ENCODE data around the gene RNF208.
"Not testable (repeated sequence)": the region's sequence is repeated elsewhere in the genome, so short reads cannot be mapped to it uniquely, and the experiment has no call there.

DNA sequence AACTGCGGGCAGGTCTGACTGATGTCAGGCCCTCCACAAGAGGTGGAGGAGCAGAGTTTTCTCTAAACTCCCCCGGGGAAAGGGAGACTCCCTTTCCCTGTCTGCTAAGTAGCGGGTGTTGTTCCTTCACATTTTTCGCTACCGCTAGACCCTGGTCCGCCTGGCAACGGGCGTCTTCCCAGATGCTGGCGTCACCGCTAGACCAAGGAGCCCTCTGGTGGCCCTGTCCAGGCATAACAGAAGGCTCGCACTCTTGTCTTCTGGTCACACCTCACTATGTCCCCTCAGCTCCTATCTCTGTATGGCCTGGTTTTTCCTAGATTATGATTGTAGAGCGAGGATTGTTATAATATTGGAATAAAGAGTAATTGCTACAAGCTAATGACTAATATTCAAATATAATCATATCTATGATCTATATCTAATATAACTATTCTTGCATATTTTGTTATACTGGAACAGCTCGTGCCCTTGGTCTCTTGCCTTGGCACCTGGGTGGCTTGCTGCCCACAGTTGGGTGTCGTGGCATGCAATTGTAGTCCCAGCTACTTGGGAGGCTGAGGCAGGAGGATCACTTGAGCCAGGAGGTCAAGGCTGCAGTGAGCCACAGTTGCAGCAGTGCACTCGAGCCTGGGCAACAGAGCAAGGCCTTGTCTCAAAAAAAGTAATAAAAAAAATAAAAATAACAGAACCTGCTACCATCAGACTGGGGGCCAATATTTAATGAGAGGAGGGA, 40.3 kb upstream of the RNF208 start:
- TF ChIP-seq, protein P1, sequence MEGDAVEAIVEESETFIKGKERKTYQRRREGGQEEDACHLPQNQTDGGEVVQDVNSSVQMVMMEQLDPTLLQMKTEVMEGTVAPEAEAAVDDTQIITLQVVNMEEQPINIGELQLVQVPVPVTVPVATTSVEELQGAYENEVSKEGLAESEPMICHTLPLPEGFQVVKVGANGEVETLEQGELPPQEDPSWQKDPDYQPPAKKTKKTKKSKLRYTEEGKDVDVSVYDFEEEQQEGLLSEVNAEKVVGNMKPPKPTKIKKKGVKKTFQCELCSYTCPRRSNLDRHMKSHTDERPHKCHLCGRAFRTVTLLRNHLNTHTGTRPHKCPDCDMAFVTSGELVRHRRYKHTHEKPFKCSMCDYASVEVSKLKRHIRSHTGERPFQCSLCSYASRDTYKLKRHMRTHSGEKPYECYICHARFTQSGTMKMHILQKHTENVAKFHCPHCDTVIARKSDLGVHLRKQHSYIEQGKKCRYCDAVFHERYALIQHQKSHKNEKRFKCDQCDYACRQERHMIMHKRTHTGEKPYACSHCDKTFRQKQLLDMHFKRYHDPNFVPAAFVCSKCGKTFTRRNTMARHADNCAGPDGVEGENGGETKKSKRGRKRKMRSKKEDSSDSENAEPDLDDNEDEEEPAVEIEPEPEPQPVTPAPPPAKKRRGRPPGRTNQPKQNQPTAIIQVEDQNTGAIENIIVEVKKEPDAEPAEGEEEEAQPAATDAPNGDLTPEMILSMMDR (IDR thresholded peaks at IDR 0.05), result peak in 1 of 2 donors; percentile 39
- TF ChIP-seq POLR2A, POLR2AphosphoS5, EP300 (IDR thresholded peaks at IDR 0.05): not testable (repeated sequence)
